ENCODE measurements around the gene PARVB. TPM values are rescaled to one million over a fixed set of nuclear protein-coding genes. Genes with fewer than 3 reads are reported as not detected.

PARVB gene
- total and polyA plus RNA-seq, 2 donors (not counting 1 experiment from before 2014, with no cell fraction given): 12.1 to 47.3 TPM

DNA sequence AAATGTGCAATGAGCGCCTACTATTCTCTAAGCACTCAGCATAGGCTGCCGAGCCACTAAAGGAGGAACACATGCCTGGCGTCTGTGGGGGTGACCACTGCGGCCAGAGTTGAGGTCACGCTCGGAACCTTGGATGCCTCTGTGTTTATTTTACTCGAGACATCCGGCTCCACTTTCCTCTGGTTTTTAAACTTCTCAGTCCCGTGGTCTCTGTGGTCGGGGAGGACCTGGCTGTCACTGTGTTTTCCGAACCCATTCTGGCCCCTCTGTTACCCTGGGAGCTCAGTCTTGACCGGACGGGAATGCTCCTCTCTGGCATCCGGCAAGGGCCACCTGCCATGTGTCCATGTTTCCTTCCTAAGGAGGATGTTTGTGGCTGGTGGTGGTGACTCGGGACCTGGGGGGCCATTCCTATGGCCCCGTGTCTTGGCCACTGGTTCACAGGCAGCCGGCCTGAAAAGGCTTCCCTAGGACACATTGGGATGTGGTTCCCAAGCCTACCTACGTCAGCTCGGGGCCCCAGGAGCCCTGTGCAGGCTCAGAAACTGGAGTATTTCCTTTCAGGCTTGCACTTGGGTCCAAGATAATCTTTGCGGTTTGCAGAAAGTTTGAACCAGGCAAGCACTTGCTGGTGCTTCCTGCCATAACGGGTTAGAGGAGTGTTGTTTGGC, 109.9 kb downstream of the PARVB start:
- peaks cover 2% of the 10 kb centered on the region for H3K36me3 ChIP-seq (ENCODE audit: control insufficient read depth, insufficient read depth, low read length)
- H3K9ac ChIP-seq (ENCODE audit: insufficient read depth, low read length): no peak overlapping the region
- no peak overlapping the region for H2AFZ ChIP-seq (ENCODE audit: low read length)
- DNase-seq (ENCODE audit: low read depth in 2 of 2): peak; percentile 29 to 96
- H3K27ac ChIP-seq (ENCODE audit: insufficient read depth, low read length): peak overlapping the region; percentile 17
- no peaks in the 10 kb centered on the region for H3K9me3 ChIP-seq (ENCODE audit: control insufficient read depth, insufficient read depth, low read depth, low read length)
- H3K79me2 ChIP-seq (ENCODE audit: control insufficient read depth, insufficient read depth, low read length): no peaks in the 10 kb centered on the region
- peak overlapping the region; percentile 15 for H3K4me2 ChIP-seq (ENCODE audit: extremely low read depth, insufficient read depth, low read length)
- H3K27me3 ChIP-seq (ENCODE audit: control insufficient read depth, insufficient read depth, low read length): no peaks in the 10 kb centered on the region
- no peak overlapping the region for H3K4me3 ChIP-seq (replicated peaks in 1 of 4; ENCODE audit: control extremely low read depth in 1 of 4, insufficient read depth in 1 of 4, low read depth in 3 of 4, low read length in 4 of 4)
- no peaks in the 10 kb centered on the region for H4K20me1 ChIP-seq (ENCODE audit: control insufficient read depth, extremely low read depth, insufficient read depth, low read length)
- H3K4me1 ChIP-seq (ENCODE audit: control insufficient read depth, extremely low read depth, insufficient read depth, low read length): no peaks in the 10 kb centered on the region
- TF ChIP-seq CTCF (conservative IDR thresholded peaks at IDR 0.05 in 1 of 2, IDR thresholded peaks at IDR 0.05 in 1 of 2; ENCODE audit: low read depth in 1 of 2, low read length in 2 of 2) (no peak), EZH2 (IDR thresholded peaks at IDR 0.05; ENCODE audit: low read length, missing control alignments) (no peak)

GRCh38 chr22:44136112-44136511, 112.0 kb downstream of the PARVB start:
- H3K79me2 ChIP-seq (ENCODE audit: control insufficient read depth, insufficient read depth, low read length): no peaks in the 10 kb centered on the region
- H3K9ac ChIP-seq (ENCODE audit: insufficient read depth, low read length): no peak overlapping the region
- H3K4me2 ChIP-seq (ENCODE audit: extremely low read depth, insufficient read depth, low read length): no peak overlapping the region
- no peak for TF ChIP-seq CTCF (conservative IDR thresholded peaks at IDR 0.05 in 1 of 2, IDR thresholded peaks at IDR 0.05 in 1 of 2; ENCODE audit: low read depth in 1 of 2, low read length in 2 of 2)
- no peak for TF ChIP-seq EZH2 (IDR thresholded peaks at IDR 0.05; ENCODE audit: low read length, missing control alignments)
- H3K4me1 ChIP-seq (ENCODE audit: control insufficient read depth, extremely low read depth, insufficient read depth, low read length): no peaks in the 10 kb centered on the region
- H3K9me3 ChIP-seq (ENCODE audit: control insufficient read depth, insufficient read depth, low read depth, low read length): no peaks in the 10 kb centered on the region
- H2AFZ ChIP-seq (ENCODE audit: low read length): no peak overlapping the region
- H3K27ac ChIP-seq (ENCODE audit: insufficient read depth, low read length): no peak overlapping the region
- no peaks in the 10 kb centered on the region for H3K27me3 ChIP-seq (ENCODE audit: control insufficient read depth, insufficient read depth, low read length)
- no peak for DNase-seq (ENCODE audit: low read depth in 2 of 2)
- peaks cover 2% of the 10 kb centered on the region for H3K36me3 ChIP-seq (ENCODE audit: control insufficient read depth, insufficient read depth, low read length)
- H3K4me3 ChIP-seq (replicated peaks in 1 of 4; ENCODE audit: control extremely low read depth in 1 of 4, insufficient read depth in 1 of 4, low read depth in 3 of 4, low read length in 4 of 4): no peak overlapping the region
- no peaks in the 10 kb centered on the region for H4K20me1 ChIP-seq (ENCODE audit: control insufficient read depth, extremely low read depth, insufficient read depth, low read length)

DNA sequence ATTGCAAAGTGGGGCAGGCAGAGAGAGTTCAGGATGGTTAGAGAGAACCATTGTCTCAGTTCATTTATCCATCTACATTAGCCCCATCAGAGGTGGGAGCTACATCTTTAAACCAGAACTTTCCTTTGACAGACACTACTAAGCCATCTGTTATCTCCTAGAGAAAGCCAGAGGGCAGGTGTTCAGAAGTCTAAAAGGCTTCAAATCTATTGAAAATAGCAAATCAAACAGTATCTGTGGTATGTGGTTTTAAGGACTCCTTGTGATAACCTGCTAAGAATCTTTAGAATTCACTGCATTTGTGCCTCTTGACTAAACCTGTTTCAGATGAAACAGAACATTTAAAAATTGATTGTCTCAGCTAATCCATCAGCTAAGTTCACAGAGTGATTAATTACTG, 112.7 kb downstream of the PARVB start:
- no peaks in the 10 kb centered on the region for H3K27me3 ChIP-seq (ENCODE audit: control insufficient read depth, insufficient read depth, low read length)
- H3K4me3 ChIP-seq (replicated peaks in 1 of 4; ENCODE audit: control extremely low read depth in 1 of 4, insufficient read depth in 1 of 4, low read depth in 3 of 4, low read length in 4 of 4): no peak overlapping the region
- H3K4me2 ChIP-seq (ENCODE audit: extremely low read depth, insufficient read depth, low read length): no peak overlapping the region
- no peak overlapping the region for H3K9ac ChIP-seq (ENCODE audit: insufficient read depth, low read length)
- H4K20me1 ChIP-seq (ENCODE audit: control insufficient read depth, extremely low read depth, insufficient read depth, low read length): no peaks in the 10 kb centered on the region
- peaks cover 2% of the 10 kb centered on the region for H3K36me3 ChIP-seq (ENCODE audit: control insufficient read depth, insufficient read depth, low read length)
- no peaks in the 10 kb centered on the region for H3K79me2 ChIP-seq (ENCODE audit: control insufficient read depth, insufficient read depth, low read length)
- no peak overlapping the region for H3K27ac ChIP-seq (ENCODE audit: insufficient read depth, low read length)
- no peak for TF ChIP-seq CTCF (conservative IDR thresholded peaks at IDR 0.05 in 1 of 2, IDR thresholded peaks at IDR 0.05 in 1 of 2; ENCODE audit: low read depth in 1 of 2, low read length in 2 of 2)
- no peak for TF ChIP-seq EZH2 (IDR thresholded peaks at IDR 0.05; ENCODE audit: low read length, missing control alignments)
- H3K4me1 ChIP-seq (ENCODE audit: control insufficient read depth, extremely low read depth, insufficient read depth, low read length): no peaks in the 10 kb centered on the region
- H3K9me3 ChIP-seq (ENCODE audit: control insufficient read depth, insufficient read depth, low read depth, low read length): no peaks in the 10 kb centered on the region
- peak in 1 of 2 donors; percentile 35 for DNase-seq (ENCODE audit: low read depth in 2 of 2)
- H2AFZ ChIP-seq (ENCODE audit: low read length): no peak overlapping the region
